VCaP (cell line): ENCODE measurements around the gene FAM120B.
"Not testable (repeated sequence)": the region's sequence is repeated elsewhere in the genome, so short reads cannot be mapped to it uniquely, and the experiment has no call there.

Experiments
- H3K27ac ChIP-seq: fragments of 450-650 bp; 2 replicates; pipeline ENCODE4 v1.5.1; 2017
- TF ChIP-seq, protein P1 (sequence below): fragments of 450-650 bp; conservative IDR thresholded peaks from 2 replicates; pipeline ENCODE4 v1.5.1; 2017; ENCODE audit warnings: mild to moderate bottlenecking, moderate library complexity

The FAM120B gene

DNA sequence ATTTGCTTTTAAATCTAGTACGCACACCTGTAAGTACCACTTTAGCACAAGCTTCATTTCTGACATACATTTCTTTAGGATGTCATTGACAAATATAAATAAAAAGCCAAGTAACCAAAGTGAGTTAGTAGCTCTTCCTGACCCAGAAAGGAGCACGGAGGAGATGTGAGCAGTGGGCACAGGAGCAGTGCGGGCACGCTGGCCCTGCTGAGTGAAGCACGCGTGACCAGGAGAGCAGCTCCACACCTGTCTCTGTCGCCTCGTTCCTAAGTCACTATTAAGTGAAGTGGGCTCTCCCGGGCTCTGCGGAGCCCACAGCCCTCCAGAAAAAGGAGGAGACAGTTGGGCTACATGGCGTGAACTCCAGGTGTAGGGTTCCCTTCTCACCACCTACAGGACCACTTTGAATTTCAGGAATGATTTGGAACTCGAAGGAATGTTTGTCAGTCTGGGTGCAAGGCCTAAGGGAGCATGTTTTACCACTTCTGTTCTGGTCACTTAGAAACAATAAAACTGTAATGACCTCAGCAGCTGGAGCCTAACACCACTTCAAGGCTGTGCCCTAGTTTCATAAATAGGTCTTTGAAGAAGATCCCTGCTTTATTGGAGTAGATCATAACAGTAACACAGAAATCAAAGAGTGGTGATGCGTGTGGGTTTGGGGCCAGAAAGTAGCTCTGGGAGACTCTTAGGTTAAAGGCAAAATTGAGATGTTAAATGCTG, 95.9 kb downstream of the FAM120B start:
- TF ChIP-seq, protein P1, sequence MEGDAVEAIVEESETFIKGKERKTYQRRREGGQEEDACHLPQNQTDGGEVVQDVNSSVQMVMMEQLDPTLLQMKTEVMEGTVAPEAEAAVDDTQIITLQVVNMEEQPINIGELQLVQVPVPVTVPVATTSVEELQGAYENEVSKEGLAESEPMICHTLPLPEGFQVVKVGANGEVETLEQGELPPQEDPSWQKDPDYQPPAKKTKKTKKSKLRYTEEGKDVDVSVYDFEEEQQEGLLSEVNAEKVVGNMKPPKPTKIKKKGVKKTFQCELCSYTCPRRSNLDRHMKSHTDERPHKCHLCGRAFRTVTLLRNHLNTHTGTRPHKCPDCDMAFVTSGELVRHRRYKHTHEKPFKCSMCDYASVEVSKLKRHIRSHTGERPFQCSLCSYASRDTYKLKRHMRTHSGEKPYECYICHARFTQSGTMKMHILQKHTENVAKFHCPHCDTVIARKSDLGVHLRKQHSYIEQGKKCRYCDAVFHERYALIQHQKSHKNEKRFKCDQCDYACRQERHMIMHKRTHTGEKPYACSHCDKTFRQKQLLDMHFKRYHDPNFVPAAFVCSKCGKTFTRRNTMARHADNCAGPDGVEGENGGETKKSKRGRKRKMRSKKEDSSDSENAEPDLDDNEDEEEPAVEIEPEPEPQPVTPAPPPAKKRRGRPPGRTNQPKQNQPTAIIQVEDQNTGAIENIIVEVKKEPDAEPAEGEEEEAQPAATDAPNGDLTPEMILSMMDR = no peak
- H3K27ac ChIP-seq = no peak overlapping the region

DNA sequence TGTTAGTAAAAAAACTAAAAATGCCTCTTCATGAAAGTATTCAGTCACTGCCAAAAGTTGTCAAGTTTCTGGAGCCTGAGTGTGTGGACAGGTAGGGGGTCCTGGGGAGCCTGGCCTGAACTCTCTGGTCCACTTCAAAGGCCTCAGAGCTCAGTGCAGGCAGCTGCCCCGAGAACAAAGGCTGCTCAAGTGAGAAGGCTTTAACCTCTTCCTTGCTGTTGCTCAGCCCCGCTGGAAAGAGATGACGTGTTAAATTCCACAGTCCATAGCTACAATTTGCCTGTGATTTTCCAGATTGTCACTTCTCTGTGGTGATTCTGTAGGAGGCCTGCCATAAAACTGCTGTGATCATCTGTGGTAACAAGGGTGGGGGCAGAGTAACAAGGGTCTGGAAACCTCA, 96.9 kb downstream of the FAM120B start:
- TF ChIP-seq, protein P1 = no peak
- no peak overlapping the region for H3K27ac ChIP-seq

DNA sequence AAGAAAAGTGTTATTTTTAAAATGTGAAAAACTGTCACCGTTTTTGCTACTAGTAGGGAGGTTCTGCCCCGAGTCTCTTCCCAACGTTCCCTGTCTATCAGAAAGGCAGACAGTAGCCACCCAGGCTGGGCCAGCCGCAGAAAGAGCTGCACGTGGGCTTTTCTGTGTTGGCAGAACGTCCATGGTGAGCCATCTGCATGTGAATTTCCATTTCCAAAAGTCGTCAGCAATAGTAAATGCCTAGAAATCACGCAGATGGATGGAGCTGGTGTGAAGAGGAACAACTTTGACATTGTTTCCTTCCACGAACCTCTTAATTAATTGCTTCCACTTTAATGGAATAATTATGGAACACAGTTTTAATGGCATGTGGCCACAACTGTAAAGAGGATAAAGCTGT, 97.5 kb downstream of the FAM120B start:
- H3K27ac ChIP-seq = no peak overlapping the region
- TF ChIP-seq, protein P1 = no peak

DNA sequence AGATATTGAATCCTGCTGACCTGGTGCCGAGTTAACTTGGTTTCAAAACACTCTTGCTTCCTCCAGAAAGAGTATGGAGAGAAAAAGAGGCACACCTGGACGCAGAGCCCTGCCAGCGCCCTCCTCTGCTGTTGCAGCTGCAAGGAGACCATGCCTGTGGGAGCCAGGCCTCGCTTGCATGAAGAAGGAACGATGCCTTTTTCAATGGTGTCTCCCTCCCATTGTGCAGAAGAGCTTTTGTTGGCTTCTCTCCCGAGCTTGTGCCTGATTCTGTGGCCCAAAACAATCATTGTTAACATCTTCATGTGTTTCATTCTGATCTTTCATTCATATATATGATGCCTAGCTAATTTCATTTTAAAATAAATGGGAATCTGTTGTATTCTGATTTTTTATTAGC, 98.1 kb downstream of the FAM120B start:
- TF ChIP-seq, protein P1 = no peak
- H3K27ac ChIP-seq = no peak overlapping the region

DNA sequence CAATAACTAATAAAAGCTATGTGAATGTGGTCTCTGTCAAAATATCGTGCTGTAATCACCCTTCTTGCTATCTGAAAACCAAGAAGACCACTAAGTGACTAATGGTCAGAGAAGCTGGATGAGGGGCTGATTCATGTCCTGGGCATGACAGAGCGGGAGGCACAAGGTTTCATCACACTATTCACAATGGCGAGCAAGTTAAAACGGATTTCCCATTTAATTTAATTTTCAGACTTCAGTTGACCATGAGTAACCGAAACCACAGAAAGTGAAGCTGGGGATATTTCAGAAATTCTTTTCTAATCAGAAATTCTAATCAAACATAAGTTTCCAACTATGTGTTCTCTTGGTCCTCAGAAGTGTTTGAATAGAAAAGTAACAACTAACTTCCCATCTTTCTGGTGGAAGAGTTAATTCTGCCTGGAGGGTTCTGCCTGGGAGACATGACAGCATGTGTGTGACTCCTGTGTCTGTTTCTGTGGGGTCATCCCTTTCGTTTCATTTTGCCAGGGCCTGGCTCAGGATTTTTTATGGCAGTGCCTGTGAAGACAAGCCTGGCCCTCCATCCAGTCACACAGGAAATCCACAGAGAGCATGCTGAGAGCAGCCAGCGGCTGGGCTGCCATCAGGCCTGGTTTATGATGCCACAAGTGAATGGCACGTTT, 98.9 kb downstream of the FAM120B start:
- H3K27ac ChIP-seq = no peak overlapping the region
- TF ChIP-seq, protein P1 = no peak

DNA sequence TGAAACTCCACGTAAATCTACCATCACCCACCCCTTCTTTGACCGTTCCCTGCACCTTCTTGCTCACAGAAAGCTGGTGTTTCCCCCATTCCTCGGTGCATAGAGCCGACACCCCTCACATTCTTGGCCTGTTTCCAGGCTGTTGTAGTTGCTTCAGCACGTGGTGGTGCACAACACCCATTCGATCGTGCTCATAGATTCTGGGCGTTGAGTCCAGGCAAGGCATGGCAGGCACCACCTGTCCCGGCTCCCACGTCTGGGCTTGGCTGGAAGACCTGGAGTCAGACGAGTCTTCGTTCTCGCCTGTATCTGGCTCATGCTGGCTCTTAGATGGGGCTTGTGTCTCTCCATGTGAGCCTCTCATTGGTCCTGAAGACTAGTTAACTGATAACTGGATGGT, 100.6 kb downstream of the FAM120B start:
- H3K27ac ChIP-seq = no peak overlapping the region
- TF ChIP-seq, protein P1 = no peak

DNA sequence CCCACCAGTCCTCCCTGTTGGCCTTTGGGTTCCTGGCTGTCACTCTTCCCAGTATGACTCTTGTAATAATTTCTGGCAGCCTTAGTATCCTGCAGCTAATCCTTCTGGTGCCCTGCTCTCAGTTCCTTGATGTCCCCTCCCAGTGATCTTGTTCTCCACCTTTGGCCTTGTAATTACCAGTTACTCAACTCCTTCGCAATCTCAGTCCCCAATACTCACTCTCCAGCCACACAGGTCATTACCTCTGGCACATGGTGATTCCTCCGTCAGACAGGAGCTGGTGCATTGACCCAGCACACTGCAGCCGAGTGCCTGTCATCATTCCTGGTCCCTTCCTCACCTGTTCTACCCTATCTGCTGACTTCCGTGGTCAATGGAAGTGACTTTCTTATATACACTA, 101.4 kb downstream of the FAM120B start:
- H3K27ac ChIP-seq = no peak overlapping the region
- TF ChIP-seq, protein P1 = no peak

DNA sequence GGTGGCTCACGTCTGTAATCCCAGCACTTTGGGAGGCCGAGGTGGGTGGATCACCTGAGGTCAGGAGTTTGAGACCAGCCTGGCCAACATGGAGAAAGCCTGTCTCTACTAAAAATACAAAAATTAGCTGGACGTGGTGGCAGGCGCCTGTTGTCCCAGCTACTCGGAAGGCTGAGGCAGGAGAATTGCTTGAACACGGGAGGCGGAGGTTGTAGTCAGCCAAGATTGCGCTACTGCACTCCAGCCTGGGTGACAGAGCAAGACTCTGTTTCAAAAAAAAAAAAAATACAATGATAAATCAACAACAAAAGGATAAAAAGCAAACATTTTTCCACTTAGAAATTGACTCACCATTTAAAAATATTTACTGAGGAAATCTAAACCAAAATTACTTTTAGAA, 103.2 kb downstream of the FAM120B start:
- not testable (repeated sequence) for H3K27ac ChIP-seq
